Left lung (tissue), 10 donors: ENCODE data around the gene ZFHX3. TPM values are rescaled to one million over a fixed set of nuclear protein-coding genes. Genes with fewer than 3 reads are reported as not detected.

Experiments
- ATAC-seq: fragments of 200-7000 bp; cut with Tn5 transposase; one replicate; pipeline ENCODE4 v1.9.1; 2020; ENCODE audit warnings: moderate library complexity
- DNase-seq, 4 donors: peaks; one replicate each; pipeline ENCODE4 v3.0.0-alpha.2; 2013 to 2020
- H3K27ac ChIP-seq, 2 donors: fragments of 200-600 bp; sonication (generic) in 1 of 2; one replicate each; pipeline versions ENCODE4 v1.5.0 to v1.8.0; 2020 to 2021
- H3K27me3 ChIP-seq, 2 donors: fragments of 200-600 bp; sonication (generic) in 1 of 2; one replicate each; pipeline versions ENCODE4 v1.5.0 to v1.8.0; 2020 to 2021
- H3K36me3 ChIP-seq, 2 donors: fragments of 200-600 bp; sonication (generic) in 1 of 2; one replicate each; pipeline versions ENCODE4 v1.5.0 to v1.8.0; 2020 to 2021
- H3K4me1 ChIP-seq, 2 donors: fragments of 200-600 bp; one replicate each; pipeline ENCODE4 v1.8.0; 2021
- H3K4me3 ChIP-seq, 2 donors: fragments of 200-600 bp; sonication (generic) in 1 of 2; one replicate each; pipeline versions ENCODE4 v1.5.0 to v1.8.0; 2020 to 2021; ENCODE audit warnings: mild to moderate bottlenecking in 1 of 2
- H3K9me3 ChIP-seq, 2 donors: fragments of 200-600 bp; sonication (generic) in 1 of 2; one replicate each; pipeline versions ENCODE4 v1.5.0 to v1.8.0; 2020 to 2021
- intact Hi-C, 2 donors: fragments of 100-400 bp; cut with DNase I; formaldehyde crosslinking; loops; one replicate each; pipeline versions ENCODE4 v1.11.2 to v1.14.2; 2022
- polyA plus RNA-seq, 6 donors: library from polyadenylated mRNA; unstranded; fragments of 120-200 nt; gene quantifications; one replicate each; pipeline ENCODE4 v1.2.1, GENCODE V29; 2013; ENCODE audit not compliant: insufficient read length in 6 of 6
- total RNA-seq, 2 donors: library from RNA; stranded (reverse); fragmentation: NEBNext Ultra II Directional; extraction: Animal tissue kit (Norgen Biotek cat#: 25700); gene quantifications; one replicate each; pipeline ENCODE4 v1.2.1, GENCODE V29; 2021
- TF ChIP-seq, protein P1 (sequence below), 2 donors: fragments of 200-600 bp; sonication (generic) in 1 of 2; IDR thresholded peaks; one replicate each; pipeline versions ENCODE4 v1.5.0 to v1.8.0; 2021; ENCODE audit warnings: antibody characterized with exemption in 2 of 2
- donor health status: DM: no; HTN: yes; CAD: no.
- donor health status: DM: no; HTN: no; CAD: no.

ZFHX3 gene
- total and polyA plus RNA-seq, 8 donors: 21.4 to 34.7 (median 32.2) TPM

DNA sequence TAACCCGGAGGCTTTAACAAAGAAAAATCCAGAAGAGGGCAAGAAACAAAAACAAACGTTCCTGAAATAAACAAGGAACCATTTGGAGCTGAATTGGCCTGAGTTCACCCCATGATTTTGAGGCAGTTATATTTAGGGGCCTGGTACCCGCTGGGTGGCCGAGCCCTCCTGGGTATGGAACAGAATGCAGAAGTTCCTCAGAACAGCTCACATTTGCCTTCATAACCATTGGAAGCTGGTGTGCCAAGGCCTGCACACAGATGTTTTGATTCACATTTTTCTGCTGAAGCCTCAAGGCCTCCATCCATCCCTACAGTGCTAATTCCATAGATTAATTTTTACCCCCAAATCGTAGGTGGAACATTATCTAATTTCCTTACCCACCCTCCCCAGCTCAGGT lies 3.3 kb upstream of the ZFHX3 start:
- TF ChIP-seq, protein P1, sequence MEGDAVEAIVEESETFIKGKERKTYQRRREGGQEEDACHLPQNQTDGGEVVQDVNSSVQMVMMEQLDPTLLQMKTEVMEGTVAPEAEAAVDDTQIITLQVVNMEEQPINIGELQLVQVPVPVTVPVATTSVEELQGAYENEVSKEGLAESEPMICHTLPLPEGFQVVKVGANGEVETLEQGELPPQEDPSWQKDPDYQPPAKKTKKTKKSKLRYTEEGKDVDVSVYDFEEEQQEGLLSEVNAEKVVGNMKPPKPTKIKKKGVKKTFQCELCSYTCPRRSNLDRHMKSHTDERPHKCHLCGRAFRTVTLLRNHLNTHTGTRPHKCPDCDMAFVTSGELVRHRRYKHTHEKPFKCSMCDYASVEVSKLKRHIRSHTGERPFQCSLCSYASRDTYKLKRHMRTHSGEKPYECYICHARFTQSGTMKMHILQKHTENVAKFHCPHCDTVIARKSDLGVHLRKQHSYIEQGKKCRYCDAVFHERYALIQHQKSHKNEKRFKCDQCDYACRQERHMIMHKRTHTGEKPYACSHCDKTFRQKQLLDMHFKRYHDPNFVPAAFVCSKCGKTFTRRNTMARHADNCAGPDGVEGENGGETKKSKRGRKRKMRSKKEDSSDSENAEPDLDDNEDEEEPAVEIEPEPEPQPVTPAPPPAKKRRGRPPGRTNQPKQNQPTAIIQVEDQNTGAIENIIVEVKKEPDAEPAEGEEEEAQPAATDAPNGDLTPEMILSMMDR (IDR thresholded peaks at IDR 0.05): no peak
- no peaks in the 10 kb centered on the region for H3K36me3 ChIP-seq
- DNase-seq: no peak
- no peak for ATAC-seq
- intact Hi-C loops: no loop called here
- no peaks in the 10 kb centered on the region for H3K9me3 ChIP-seq
- peak overlapping the region in 1 of 2 donors; percentile 37 for H3K27ac ChIP-seq
- H3K27me3 ChIP-seq: peaks cover 0 to 53% of the 10 kb centered on the region in 2 donors
- H3K4me3 ChIP-seq: no peak overlapping the region
- H3K4me1 ChIP-seq: peaks cover 34 to 69% of the 10 kb centered on the region in 2 donors

DNA sequence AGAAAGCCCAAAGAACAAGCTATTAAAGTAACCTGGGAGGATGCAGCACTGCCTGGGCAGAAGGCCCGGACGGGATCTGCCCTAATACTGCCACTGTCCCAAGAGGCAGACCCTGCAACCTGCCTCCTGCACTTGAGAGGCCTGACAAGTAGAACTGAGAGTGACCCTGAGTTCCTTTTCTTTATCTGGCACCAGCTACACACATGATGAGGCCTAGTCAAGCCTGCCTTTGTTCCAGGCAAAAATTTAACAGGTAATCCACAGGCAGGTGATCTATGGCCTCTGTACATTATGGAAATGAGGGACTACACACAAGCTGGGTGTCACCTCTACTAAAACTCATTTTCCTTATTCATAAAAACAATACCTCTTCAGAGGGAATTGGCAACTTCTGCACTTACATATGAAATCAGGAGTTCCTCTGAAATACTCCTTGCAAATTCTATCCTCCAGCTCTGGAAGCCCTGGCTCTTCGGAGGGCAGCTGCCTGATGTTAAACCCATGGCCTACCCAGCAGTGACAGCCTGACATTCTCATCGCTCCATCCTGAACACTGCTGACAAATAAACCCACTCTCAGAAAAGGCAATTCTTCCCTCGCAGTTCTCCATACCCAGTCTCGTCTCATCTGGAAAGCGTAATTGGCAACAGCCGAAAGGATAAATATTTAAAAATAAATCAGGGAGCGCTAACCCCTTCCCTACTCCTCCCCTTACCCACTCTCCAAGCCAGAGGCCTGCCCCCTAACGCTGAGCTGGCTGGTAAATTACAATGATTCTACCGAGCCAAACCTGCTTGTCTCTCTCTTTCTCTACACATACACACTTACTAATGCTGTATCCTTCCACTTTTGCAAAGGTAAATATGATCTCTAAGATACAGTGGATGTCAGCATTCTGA lies 2.5 kb upstream of the ZFHX3 start:
- no peak for ATAC-seq
- peak overlapping the region in 1 of 2 donors; percentile 37 for H3K27ac ChIP-seq
- intact Hi-C loops: no loop called here
- H3K27me3 ChIP-seq: peaks cover 0 to 52% of the 10 kb centered on the region in 2 donors
- no peak for DNase-seq
- H3K4me3 ChIP-seq: no peak overlapping the region
- no peaks in the 10 kb centered on the region for H3K36me3 ChIP-seq
- peaks cover 29 to 69% of the 10 kb centered on the region in 2 donors for H3K4me1 ChIP-seq
- H3K9me3 ChIP-seq: no peaks in the 10 kb centered on the region
- TF ChIP-seq, protein P1 (IDR thresholded peaks at IDR 0.05): no peak

DNA sequence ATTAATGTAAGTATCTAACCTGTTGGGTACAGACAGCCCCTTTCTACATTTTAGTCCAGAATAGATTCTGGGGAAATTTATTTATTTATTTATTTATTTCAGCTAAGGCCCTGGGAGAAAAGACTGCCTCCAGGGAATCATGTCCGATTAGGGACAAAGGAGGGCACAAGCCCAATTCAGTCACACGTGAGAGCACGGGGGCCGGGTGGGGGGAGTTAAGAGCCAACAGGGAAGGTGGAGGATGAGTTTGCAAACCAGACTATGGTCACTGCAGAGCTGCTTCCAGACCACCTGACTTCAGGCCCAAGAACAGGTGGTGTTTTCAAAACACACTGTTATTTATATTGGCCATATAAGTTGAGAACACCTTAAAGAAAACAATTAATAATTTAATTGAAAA lies 1.6 kb upstream of the ZFHX3 start:
- ATAC-seq: no peak
- intact Hi-C loops: no loop called here
- TF ChIP-seq, protein P1 (IDR thresholded peaks at IDR 0.05): no peak
- Histone ChIP-seq H3K36me3 (no peaks in the 10 kb centered on the region), H3K9me3 (no peaks in the 10 kb centered on the region), H3K4me1 (peaks cover 21 to 63% of the 10 kb centered on the region in 2 donors), H3K27me3 (peaks cover 0 to 43% of the 10 kb centered on the region in 2 donors), H3K4me3 (no peak overlapping the region), H3K27ac (peak overlapping the region in 1 of 2 donors; percentile 86)
- no peak for DNase-seq

DNA sequence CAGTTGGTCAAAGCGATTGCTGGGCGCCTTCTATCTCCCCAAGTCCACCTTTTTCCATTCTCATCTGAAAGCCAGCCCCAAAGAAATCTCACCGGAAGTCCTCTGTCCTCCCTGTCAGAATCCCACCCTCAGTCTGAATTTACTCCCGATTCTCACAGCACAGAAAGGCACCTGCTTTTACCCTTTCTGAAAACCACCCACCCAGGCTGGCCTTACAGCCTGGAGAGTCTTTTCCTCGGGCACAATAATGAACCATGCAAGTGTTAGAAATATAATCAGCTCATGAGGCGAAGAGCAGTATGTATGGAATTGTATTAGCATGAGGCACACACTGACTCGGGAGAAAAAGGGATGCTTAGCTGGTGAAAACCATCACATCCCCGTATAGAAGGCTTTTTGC lies 1.2 kb upstream of the ZFHX3 start:
- TF ChIP-seq, protein P1 (IDR thresholded peaks at IDR 0.05): no peak
- peak overlapping the region in 1 of 2 donors; percentile 59 for H3K4me3 ChIP-seq
- ATAC-seq (no peak), DNase-seq (no peak)
- intact Hi-C loops: no loop called here
- peaks cover 20 to 59% of the 10 kb centered on the region in 2 donors for H3K4me1 ChIP-seq
- no peaks in the 10 kb centered on the region for H3K9me3 ChIP-seq
- no peaks in the 10 kb centered on the region for H3K36me3 ChIP-seq
- H3K27me3 ChIP-seq: peaks cover 0 to 39% of the 10 kb centered on the region in 2 donors
- H3K27ac ChIP-seq: peak overlapping the region; percentile 84 to 86

DNA sequence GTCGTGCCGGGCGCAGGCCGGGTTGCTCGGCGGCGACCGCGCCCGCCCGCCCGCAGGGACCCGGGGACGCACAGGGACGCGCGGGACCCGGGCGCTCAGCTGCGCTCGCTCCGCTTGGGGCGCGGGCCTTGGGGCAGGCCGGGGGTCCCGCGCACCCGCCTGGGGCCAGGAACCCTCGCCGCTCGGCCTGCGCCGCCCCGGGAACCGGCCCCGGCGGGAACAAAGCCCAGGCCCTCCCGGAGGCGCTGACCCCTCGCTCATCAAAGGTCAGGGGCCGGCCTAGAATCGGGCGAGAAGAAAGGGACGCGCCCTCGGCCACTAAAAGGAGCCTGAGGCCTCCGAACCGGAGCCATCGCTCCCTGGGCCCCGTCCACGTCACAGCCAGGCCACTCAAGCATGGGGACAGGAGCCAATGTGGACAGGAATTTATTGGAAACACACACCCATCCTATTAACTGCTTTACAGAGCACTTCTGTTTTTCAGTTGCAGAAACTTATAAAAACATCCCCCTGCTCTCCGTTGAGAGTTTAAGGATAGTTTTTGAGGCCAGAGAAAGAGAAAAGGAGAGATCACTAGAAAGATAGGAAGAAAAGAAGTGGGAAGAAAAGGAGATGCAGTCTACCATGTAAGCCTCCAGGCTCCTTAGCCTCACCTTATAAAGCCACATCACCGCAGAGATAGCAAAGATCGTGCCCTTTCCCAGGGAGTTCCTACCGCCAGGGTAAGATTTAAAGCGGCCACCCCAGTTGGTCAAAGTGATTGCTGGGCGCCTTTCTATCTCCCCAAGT lies 558 bp upstream of the ZFHX3 start:
- peak overlapping the region; percentile 59 to 61 for H3K4me3 ChIP-seq
- H3K27ac ChIP-seq: peak overlapping the region; percentile 84 to 86
- no peaks in the 10 kb centered on the region for H3K9me3 ChIP-seq
- H3K4me1 ChIP-seq: peaks cover 20 to 56% of the 10 kb centered on the region in 2 donors
- TF ChIP-seq, protein P1 (IDR thresholded peaks at IDR 0.05): no peak
- ATAC-seq (peak; percentile 54), DNase-seq (peak in 1 of 4 donors; percentile 67)
- intact Hi-C loops: no loop called here
- no peaks in the 10 kb centered on the region for H3K36me3 ChIP-seq
- H3K27me3 ChIP-seq: peaks cover 0 to 33% of the 10 kb centered on the region in 2 donors
